ENCODE results near the gene GSTA4. TPM values are rescaled to one million over a fixed set of nuclear protein-coding genes. Genes with fewer than 3 reads are reported as not detected.

The GSTA4 gene
- total and polyA plus RNA-seq, 9 donors = 23.0 to 309 (median 35.1) TPM

DNA sequence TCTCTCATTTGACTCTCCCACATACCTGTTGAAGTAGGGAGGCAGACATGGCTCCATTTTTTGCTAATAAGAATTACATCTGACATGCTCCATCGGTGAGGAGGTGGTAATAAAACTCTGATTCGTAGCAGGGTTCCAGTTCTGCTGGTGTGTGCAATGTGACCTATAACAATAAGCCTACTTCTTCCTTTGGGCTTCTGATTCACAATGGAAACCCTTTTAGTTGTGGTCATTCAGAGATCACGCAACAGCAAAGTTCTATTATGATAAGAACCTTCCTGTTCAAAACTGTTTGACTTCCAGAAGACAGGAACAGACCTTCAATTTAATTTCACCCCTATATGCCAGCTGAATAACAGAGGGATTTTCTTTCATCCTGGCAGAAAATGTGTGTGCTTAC, 31.4 kb upstream of the GSTA4 start:
- no peaks in the 10 kb centered on the region for H3K27me3 ChIP-seq
- intact Hi-C loops (cut with DNase I) = no loop called here
- no peak for TF ChIP-seq POLR2A (IDR thresholded peaks at IDR 0.05)
- TF ChIP-seq EP300 (IDR thresholded peaks at IDR 0.05) = no peak
- TF ChIP-seq, protein P1, sequence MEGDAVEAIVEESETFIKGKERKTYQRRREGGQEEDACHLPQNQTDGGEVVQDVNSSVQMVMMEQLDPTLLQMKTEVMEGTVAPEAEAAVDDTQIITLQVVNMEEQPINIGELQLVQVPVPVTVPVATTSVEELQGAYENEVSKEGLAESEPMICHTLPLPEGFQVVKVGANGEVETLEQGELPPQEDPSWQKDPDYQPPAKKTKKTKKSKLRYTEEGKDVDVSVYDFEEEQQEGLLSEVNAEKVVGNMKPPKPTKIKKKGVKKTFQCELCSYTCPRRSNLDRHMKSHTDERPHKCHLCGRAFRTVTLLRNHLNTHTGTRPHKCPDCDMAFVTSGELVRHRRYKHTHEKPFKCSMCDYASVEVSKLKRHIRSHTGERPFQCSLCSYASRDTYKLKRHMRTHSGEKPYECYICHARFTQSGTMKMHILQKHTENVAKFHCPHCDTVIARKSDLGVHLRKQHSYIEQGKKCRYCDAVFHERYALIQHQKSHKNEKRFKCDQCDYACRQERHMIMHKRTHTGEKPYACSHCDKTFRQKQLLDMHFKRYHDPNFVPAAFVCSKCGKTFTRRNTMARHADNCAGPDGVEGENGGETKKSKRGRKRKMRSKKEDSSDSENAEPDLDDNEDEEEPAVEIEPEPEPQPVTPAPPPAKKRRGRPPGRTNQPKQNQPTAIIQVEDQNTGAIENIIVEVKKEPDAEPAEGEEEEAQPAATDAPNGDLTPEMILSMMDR (IDR thresholded peaks at IDR 0.05) = no peak
- H3K9me3 ChIP-seq = no peaks in the 10 kb centered on the region
- peaks cover 2% of the 10 kb centered on the region for H3K36me3 ChIP-seq
- WGBS, 3 donors = 80 to 95% (median 94%) methylated on average over 3 of the region's 3 CpGs
- H3K4me3 ChIP-seq = no peak overlapping the region
- H3K27ac ChIP-seq = no peak overlapping the region
- H3K4me1 ChIP-seq (ENCODE audit: insufficient read depth) = no peaks in the 10 kb centered on the region
- no peak for DNase-seq

- Histone ChIP-seq H3K27me3 (no peaks in the 10 kb centered on the region), H3K36me3 (no peaks in the 10 kb centered on the region), H3K9me3 (no peaks in the 10 kb centered on the region), H3K4me3 (no peak overlapping the region), H3K27ac (no peak overlapping the region), H3K4me1 (ENCODE audit: insufficient read depth) (no peaks in the 10 kb centered on the region)
- WGBS, 3 donors = 93 to 100% (median 94%) methylated on average over 1 of the region's 1 CpG
- intact Hi-C loops (cut with DNase I) = no loop called here
- DNase-seq = no peak
- TF ChIP-seq, protein P1 (IDR thresholded peaks at IDR 0.05) = no peak
- TF ChIP-seq EP300 (IDR thresholded peaks at IDR 0.05) (no peak), POLR2A (IDR thresholded peaks at IDR 0.05) (no peak)
Measured at GRCh38 chr6:53023323-53023722, 28.2 kb upstream of the GSTA4 start.

- no peaks in the 10 kb centered on the region for H3K36me3 ChIP-seq
- no peaks in the 10 kb centered on the region for H3K27me3 ChIP-seq
- intact Hi-C loops (cut with DNase I) = no loop called here
Measured at GRCh38 chr6:53020005-53020744, 25.1 kb upstream of the GSTA4 start.

DNA sequence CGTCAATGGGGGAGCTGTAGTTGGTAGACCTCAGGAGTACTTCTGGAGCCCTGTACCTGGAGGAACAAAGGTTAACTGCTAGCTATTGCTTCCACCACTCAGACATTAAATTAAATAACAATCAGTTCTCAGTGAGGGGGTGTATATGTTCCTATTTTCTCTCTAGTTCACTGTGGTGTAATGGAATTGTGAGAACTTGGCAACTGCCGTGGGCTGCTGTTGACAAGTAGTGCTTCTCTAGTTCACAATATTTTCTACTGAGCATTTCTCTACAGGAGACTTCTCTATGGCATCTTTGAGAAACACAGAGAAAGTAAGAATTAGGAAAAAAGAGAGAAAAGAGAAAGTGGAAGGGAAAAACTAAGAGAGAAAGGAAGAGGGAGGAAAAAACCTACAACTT, 23.4 kb upstream of the GSTA4 start:
- H3K4me1 ChIP-seq (ENCODE audit: insufficient read depth) = no peaks in the 10 kb centered on the region
- no peak for DNase-seq
- intact Hi-C loops (cut with DNase I) = no loop called here
- no peaks in the 10 kb centered on the region for H3K9me3 ChIP-seq
- TF ChIP-seq POLR2A (IDR thresholded peaks at IDR 0.05) = no peak
- TF ChIP-seq, protein P1 (IDR thresholded peaks at IDR 0.05) = no peak
- TF ChIP-seq EP300 (IDR thresholded peaks at IDR 0.05) = no peak
- no peak overlapping the region for H3K27ac ChIP-seq
- WGBS, 3 donors = 92 to 96% (median 94%) methylated on average over 2 of the region's 2 CpGs
- H3K27me3 ChIP-seq = no peaks in the 10 kb centered on the region
- H3K36me3 ChIP-seq = no peaks in the 10 kb centered on the region
- no peak overlapping the region for H3K4me3 ChIP-seq

More at GRCh38 chr6:53020005-53020744, 25.1 kb upstream of the GSTA4 start:
- TF ChIP-seq EP300 (IDR thresholded peaks at IDR 0.05) (no peak), POLR2A (IDR thresholded peaks at IDR 0.05) (no peak)
- TF ChIP-seq, protein P1 (IDR thresholded peaks at IDR 0.05) = no peak
- H3K4me1 ChIP-seq (ENCODE audit: insufficient read depth) = no peaks in the 10 kb centered on the region
- H3K9me3 ChIP-seq = no peaks in the 10 kb centered on the region
- H3K4me3 ChIP-seq = no peak overlapping the region
- DNase-seq = no peak
- H3K27ac ChIP-seq = no peak overlapping the region
- WGBS, 3 donors = 65 to 74% (median 67%) methylated on average over 3 of the region's 3 CpGs

Data from ovary (tissue), 9 donors.